Endodermal cell (in vitro differentiated cells): Measurements from ENCODE around the gene CLDN14. TPM values are rescaled to one million over a fixed set of nuclear protein-coding genes. Genes with fewer than 3 reads are reported as not detected.
"Not testable (repeated sequence)": the region's sequence is repeated elsewhere in the genome, so short reads cannot be mapped to it uniquely, and the experiment has no call there.

ENCODE experiments used
- DNase-seq: peaks from one replicate; pipeline ENCODE4 v3.0.0-alpha.2; 2017
- H3K27ac ChIP-seq: 2 replicates; pipeline ENCODE4 v1.5.1; 2013; ENCODE audit warnings: mild to moderate bottlenecking, low read depth, low read length, moderate library complexity
- H3K27me3 ChIP-seq: 2 replicates; pipeline ENCODE4 v1.6.1; 2013; ENCODE audit warnings: mild to moderate bottlenecking, low read length, moderate library complexity; ENCODE audit not compliant: insufficient read depth, control insufficient read depth, poor library complexity, severe bottlenecking
- H3K36me3 ChIP-seq: 2 replicates; pipeline ENCODE4 v1.7.0; 2013; ENCODE audit warnings: mild to moderate bottlenecking, low read length, moderate library complexity; ENCODE audit not compliant: control insufficient read depth, insufficient read depth
- H3K4me1 ChIP-seq: one replicate; pipeline ENCODE4 v1.7.0; 2013; ENCODE audit warnings: low read length; ENCODE audit not compliant: control insufficient read depth, insufficient read depth
- H3K4me3 ChIP-seq: 2 replicates; pipeline ENCODE4 v1.5.1; 2013; ENCODE audit warnings: mild to moderate bottlenecking, low read length, moderate library complexity
- H3K9ac ChIP-seq: 2 replicates; pipeline ENCODE4 v1.6.1; 2013; ENCODE audit warnings: mild to moderate bottlenecking, low read length, moderate library complexity; ENCODE audit not compliant: poor library complexity, severe bottlenecking; ENCODE audit errors: extremely low read depth
- H3K9me3 ChIP-seq: 2 replicates; pipeline ENCODE4 v1.6.1; 2013; ENCODE audit warnings: mild to moderate bottlenecking, low read length, moderate library complexity; ENCODE audit not compliant: control insufficient read depth
- H3K27ac Mint-ChIP-seq: 2 replicates; pipeline ENCODE4 v1.8.0; 2020; ENCODE audit warnings: mixed read lengths
- H3K27me3 Mint-ChIP-seq: 2 replicates; pipeline ENCODE4 v1.8.0; 2021; ENCODE audit warnings: mild to moderate bottlenecking, mixed read lengths; ENCODE audit not compliant: insufficient read depth
- H3K36me3 Mint-ChIP-seq: 2 replicates; pipeline ENCODE4 v1.8.0; 2020; ENCODE audit warnings: low read depth, mixed read lengths
- H3K4me1 Mint-ChIP-seq: 2 replicates; pipeline ENCODE4 v1.8.0; 2020; ENCODE audit warnings: mixed read lengths
- H3K4me3 Mint-ChIP-seq: 2 replicates; pipeline ENCODE4 v1.8.0; 2020; ENCODE audit warnings: mild to moderate bottlenecking, moderate library complexity, mixed read lengths
- H3K9me3 Mint-ChIP-seq: 2 replicates; pipeline ENCODE4 v1.8.0; 2020; ENCODE audit warnings: mild to moderate bottlenecking, mixed read lengths
- CTCF ChIP-seq: fragments of 200-600 bp; sonication (generic); conservative IDR thresholded peaks from 2 replicates; pipeline ENCODE4 v1.5.0; 2021; ENCODE audit warnings: antibody characterized with exemption, mild to moderate bottlenecking
- WGBS, 2 experiments: methylation state at CpG; one replicate each; pipeline versions ENCODE4 v1.1.5 to v1.1.7; 2013; ENCODE audit warnings: missing lambda C conversion rate in 2 of 2, mixed read lengths in 1 of 2; ENCODE audit not compliant: insufficient coverage in 1 of 2, insufficient read length in 1 of 2; 5-methylcytosine and 5-hydroxymethylcytosine counted together
- total RNA-seq, 2 donors: library from RNA; stranded (reverse); fragmentation: NEBNext Ultra II Directional in 1 of 2; extraction: Animal tissue kit (Norgen Biotek cat#: 25700) in 1 of 2; gene quantifications; 2 replicates in 1 of 2; 3 replicates in 1 of 2; pipeline ENCODE4 v1.2.1, GENCODE V29; 2021

CLDN14 gene
- total RNA-seq, 2 donors from 2014 or later, result not detected

- 88 to 96% methylated on average over 4 of the region's 4 CpGs for WGBS, 2 experiments
- no peak for TF ChIP-seq CTCF
- no peak overlapping the region for H3K4me3 ChIP-seq
- no peaks in the 10 kb centered on the region for H3K36me3 ChIP-seq
- H3K4me1 ChIP-seq, result peaks cover 13% of the 10 kb centered on the region
- H3K9me3 Mint-ChIP-seq, result peaks cover 11% of the 10 kb centered on the region
- no peaks in the 10 kb centered on the region for H3K36me3 Mint-ChIP-seq
- H3K9ac ChIP-seq, result no peak overlapping the region
- H3K4me3 Mint-ChIP-seq, result no peak overlapping the region
- no peaks in the 10 kb centered on the region for H3K9me3 ChIP-seq
- H3K27me3 ChIP-seq, result no peaks in the 10 kb centered on the region
- no peak overlapping the region for H3K27ac Mint-ChIP-seq
- no peak overlapping the region for H3K27ac ChIP-seq
- no peak for DNase-seq
- H3K27me3 Mint-ChIP-seq, result peaks cover 3% of the 10 kb centered on the region
- peaks cover 26% of the 10 kb centered on the region for H3K4me1 Mint-ChIP-seq
These were observed 2.9 kb downstream of the CLDN14 start for GRCh38 chr21:36477001-36477400.

- H3K27ac ChIP-seq, H3K4me3 ChIP-seq, H3K27me3 Mint-ChIP-seq, H3K9ac ChIP-seq, H3K36me3 Mint-ChIP-seq, H3K9me3 ChIP-seq, H3K4me3 Mint-ChIP-seq, H3K27ac Mint-ChIP-seq, H3K27me3 ChIP-seq, DNase-seq, H3K36me3 ChIP-seq: not testable (repeated sequence)
- peaks cover 13% of the 10 kb centered on the region for H3K4me1 ChIP-seq
- H3K9me3 Mint-ChIP-seq, result peaks cover 13% of the 10 kb centered on the region
- 90 to 96% methylated on average over 2 to 5 of the region's 5 CpGs for WGBS, 2 experiments
- H3K4me1 Mint-ChIP-seq, result peaks cover 27% of the 10 kb centered on the region
These were observed 3.4 kb downstream of the CLDN14 start for GRCh38 chr21:36476541-36476940.

GRCh38 chr21:36474591-36474990, 5.3 kb downstream of the CLDN14 start:
- WGBS, 2 experiments, result 95 to 97% methylated on average over 4 to 6 of the region's 6 CpGs
- Mint-ChIP-seq H3K27ac (no peak overlapping the region), H3K9me3 (peaks cover 13% of the 10 kb centered on the region), H3K4me1 (peaks cover 28% of the 10 kb centered on the region), H3K36me3 (no peaks in the 10 kb centered on the region), H3K4me3 (no peak overlapping the region), H3K27me3 (peaks cover 5% of the 10 kb centered on the region)
- Histone ChIP-seq H3K27me3 (no peaks in the 10 kb centered on the region), H3K9ac (no peak overlapping the region), H3K4me3 (no peak overlapping the region), H3K36me3 (no peaks in the 10 kb centered on the region), H3K4me1 (peaks cover 13% of the 10 kb centered on the region), H3K9me3 (no peaks in the 10 kb centered on the region), H3K27ac (no peak overlapping the region)
- DNase-seq, result no peak
- TF ChIP-seq CTCF, result no peak

GRCh38 chr21:36473203-36473602, 6.7 kb downstream of the CLDN14 start:
- peaks cover 5% of the 10 kb centered on the region for H3K27me3 Mint-ChIP-seq
- H3K4me1 Mint-ChIP-seq, result peaks cover 18% of the 10 kb centered on the region
- H3K36me3 Mint-ChIP-seq, result no peaks in the 10 kb centered on the region

More at GRCh38 chr21:36473203-36473602, 6.7 kb downstream of the CLDN14 start:
- TF ChIP-seq CTCF, result no peak
- no peak for DNase-seq
- peaks cover 13% of the 10 kb centered on the region for H3K4me1 ChIP-seq
- H3K4me3 ChIP-seq, result no peak overlapping the region
- H3K36me3 ChIP-seq, result no peaks in the 10 kb centered on the region
- Mint-ChIP-seq H3K4me3 (no peak overlapping the region), H3K27ac (no peak overlapping the region), H3K9me3 (peaks cover 13% of the 10 kb centered on the region)
- H3K9ac ChIP-seq, result no peak overlapping the region
- no peaks in the 10 kb centered on the region for H3K27me3 ChIP-seq
- H3K9me3 ChIP-seq, result no peaks in the 10 kb centered on the region
- H3K27ac ChIP-seq, result no peak overlapping the region
- 83% methylated on average over 1 of the region's 1 CpG; no CpG with 5 or more reads in 1 of the 2 experiments for WGBS, 2 experiments
